ENCODE data around the gene DDC. TPM values are rescaled to one million over a fixed set of nuclear protein-coding genes. Genes with fewer than 3 reads are reported as not detected.
A peak's percentile ranks its signal among the peaks of the same experiment; 100 is the strongest.

The DDC gene
- polyA plus RNA-seq, 1 donor (not counting 4 experiments of a cell fraction or from before 2014, with no cell fraction given), result not detected

DNA sequence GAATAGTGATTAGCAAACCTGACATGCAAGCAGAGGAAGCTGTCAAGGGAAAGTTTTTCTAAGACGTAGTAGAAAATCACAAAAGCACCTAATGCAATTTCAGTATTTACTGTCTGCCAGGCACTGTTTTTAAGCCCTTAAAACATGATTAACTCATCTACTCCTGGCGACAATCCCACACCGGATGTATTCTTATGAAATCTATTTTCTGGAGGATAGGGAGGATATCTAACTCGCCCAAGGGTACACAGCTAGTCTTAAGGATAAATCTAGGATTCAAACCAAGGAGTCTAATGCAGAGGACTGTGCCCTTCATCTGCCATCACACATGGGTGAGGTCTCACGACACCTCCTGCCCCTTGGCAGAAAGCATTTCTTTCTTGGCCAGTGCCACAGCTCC, 67.2 kb downstream of the DDC start:
- DNase-seq (ENCODE audit: low read depth, low spot score) (no peak), FAIRE-seq (no peak)
- H4K20me1 ChIP-seq (ENCODE audit: control insufficient read depth, extremely low read depth, insufficient read depth, low read length), result no peaks in the 10 kb centered on the region
- TF ChIP-seq, protein P1, sequence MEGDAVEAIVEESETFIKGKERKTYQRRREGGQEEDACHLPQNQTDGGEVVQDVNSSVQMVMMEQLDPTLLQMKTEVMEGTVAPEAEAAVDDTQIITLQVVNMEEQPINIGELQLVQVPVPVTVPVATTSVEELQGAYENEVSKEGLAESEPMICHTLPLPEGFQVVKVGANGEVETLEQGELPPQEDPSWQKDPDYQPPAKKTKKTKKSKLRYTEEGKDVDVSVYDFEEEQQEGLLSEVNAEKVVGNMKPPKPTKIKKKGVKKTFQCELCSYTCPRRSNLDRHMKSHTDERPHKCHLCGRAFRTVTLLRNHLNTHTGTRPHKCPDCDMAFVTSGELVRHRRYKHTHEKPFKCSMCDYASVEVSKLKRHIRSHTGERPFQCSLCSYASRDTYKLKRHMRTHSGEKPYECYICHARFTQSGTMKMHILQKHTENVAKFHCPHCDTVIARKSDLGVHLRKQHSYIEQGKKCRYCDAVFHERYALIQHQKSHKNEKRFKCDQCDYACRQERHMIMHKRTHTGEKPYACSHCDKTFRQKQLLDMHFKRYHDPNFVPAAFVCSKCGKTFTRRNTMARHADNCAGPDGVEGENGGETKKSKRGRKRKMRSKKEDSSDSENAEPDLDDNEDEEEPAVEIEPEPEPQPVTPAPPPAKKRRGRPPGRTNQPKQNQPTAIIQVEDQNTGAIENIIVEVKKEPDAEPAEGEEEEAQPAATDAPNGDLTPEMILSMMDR (optimal IDR thresholded peaks at IDR 0.05 in 1 of 3, IDR thresholded peaks at IDR 0.05 in 1 of 3, conservative IDR thresholded peaks at IDR 0.05 in 1 of 3; ENCODE audit: extremely low read depth in 1 of 3, insufficient read depth in 2 of 3, low read length in 3 of 3), result no peak
- TF ChIP-seq EZH2 (IDR thresholded peaks at IDR 0.05; ENCODE audit: low read length), result no peak
- H3K36me3 ChIP-seq (ENCODE audit: control insufficient read depth in 2 of 2, extremely low read depth in 1 of 2, insufficient read depth in 2 of 2, low read length in 2 of 2), result no peaks in the 10 kb centered on the region
- H3K4me3 ChIP-seq (ENCODE audit: control insufficient read depth in 2 of 3, extremely low read depth in 1 of 3, insufficient read depth in 2 of 3, low read depth in 1 of 3, low read length in 3 of 3), result no peak overlapping the region
- H3K79me2 ChIP-seq (ENCODE audit: control insufficient read depth, insufficient read depth, low read length), result no peaks in the 10 kb centered on the region
- dilution Hi-C loops (cut with MboI; ENCODE audit: extremely low pct_ligation_motif_present, low sequenced_read_pairs), result no loop called here
- no peaks in the 10 kb centered on the region for H3K27me3 ChIP-seq (ENCODE audit: control insufficient read depth, extremely low read depth, insufficient read depth, low read length)
- no peak overlapping the region for H3K27ac ChIP-seq (ENCODE audit: control insufficient read depth, insufficient read depth, low read length)
- H2AFZ ChIP-seq (ENCODE audit: control insufficient read depth, low read length), result no peak overlapping the region
- no peaks in the 10 kb centered on the region for H3K9me3 ChIP-seq (ENCODE audit: control insufficient read depth, low read depth, low read length)
- H3K9ac ChIP-seq (ENCODE audit: control insufficient read depth, extremely low read depth, insufficient read depth, low read length), result no peak overlapping the region
- H3K4me1 ChIP-seq (ENCODE audit: control insufficient read depth, extremely low read depth, insufficient read depth, low read length), result peaks cover 20% of the 10 kb centered on the region
- H3K9me1 ChIP-seq (ENCODE audit: control insufficient read depth, extremely low read depth, insufficient read depth, low read length), result no peaks in the 10 kb centered on the region
- peak overlapping the region; percentile 23 for H3K4me2 ChIP-seq (ENCODE audit: control insufficient read depth, extremely low read depth, insufficient read depth, low read depth, low read length)

DNA sequence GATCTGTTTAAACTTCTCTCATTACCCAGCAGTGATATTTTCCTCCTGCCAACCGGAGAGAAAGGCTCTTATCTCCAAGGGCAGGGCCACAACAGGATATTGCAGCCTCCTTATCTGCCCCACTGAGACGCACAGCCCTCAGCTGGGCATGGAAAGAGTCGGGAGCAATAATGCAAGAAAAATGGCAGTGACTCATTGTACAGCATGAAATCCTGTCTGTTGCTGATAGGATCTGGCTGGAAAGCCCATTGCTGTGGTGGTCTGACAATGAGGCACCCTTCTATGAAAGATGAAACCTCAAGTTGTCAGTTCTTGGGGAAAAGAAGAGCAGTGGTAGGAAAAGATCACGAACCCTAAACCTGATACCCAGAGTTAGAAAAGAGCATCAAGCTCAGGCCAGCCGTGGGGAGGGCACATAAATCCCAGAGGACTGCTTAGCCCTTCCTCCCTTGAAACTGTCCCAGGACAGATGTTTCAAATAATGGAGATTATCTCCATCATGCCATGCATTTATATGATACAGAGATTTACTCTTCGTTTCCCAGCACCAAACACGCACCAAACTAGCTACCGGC, 68.0 kb downstream of the DDC start:
- Histone ChIP-seq H4K20me1 (ENCODE audit: control insufficient read depth, extremely low read depth, insufficient read depth, low read length) (no peaks in the 10 kb centered on the region), H3K27me3 (ENCODE audit: control insufficient read depth, extremely low read depth, insufficient read depth, low read length) (peaks cover 6% of the 10 kb centered on the region), H3K36me3 (ENCODE audit: control insufficient read depth in 2 of 2, extremely low read depth in 1 of 2, insufficient read depth in 2 of 2, low read length in 2 of 2) (no peaks in the 10 kb centered on the region), H3K9me1 (ENCODE audit: control insufficient read depth, extremely low read depth, insufficient read depth, low read length) (no peaks in the 10 kb centered on the region), H3K9ac (ENCODE audit: control insufficient read depth, extremely low read depth, insufficient read depth, low read length) (no peak overlapping the region), H3K9me3 (ENCODE audit: control insufficient read depth, low read depth, low read length) (no peaks in the 10 kb centered on the region), H3K79me2 (ENCODE audit: control insufficient read depth, insufficient read depth, low read length) (no peaks in the 10 kb centered on the region), H2AFZ (ENCODE audit: control insufficient read depth, low read length) (no peak overlapping the region), H3K4me1 (ENCODE audit: control insufficient read depth, extremely low read depth, insufficient read depth, low read length) (peaks cover 13% of the 10 kb centered on the region), H3K4me3 (ENCODE audit: control insufficient read depth in 2 of 3, extremely low read depth in 1 of 3, insufficient read depth in 2 of 3, low read depth in 1 of 3, low read length in 3 of 3) (no peak overlapping the region), H3K4me2 (ENCODE audit: control insufficient read depth, extremely low read depth, insufficient read depth, low read depth, low read length) (no peak overlapping the region), H3K27ac (ENCODE audit: control insufficient read depth, insufficient read depth, low read length) (no peak overlapping the region)
- dilution Hi-C loops (cut with MboI; ENCODE audit: extremely low pct_ligation_motif_present, low sequenced_read_pairs), result no loop called here
- TF ChIP-seq, protein P1 (optimal IDR thresholded peaks at IDR 0.05 in 1 of 3, IDR thresholded peaks at IDR 0.05 in 1 of 3, conservative IDR thresholded peaks at IDR 0.05 in 1 of 3; ENCODE audit: extremely low read depth in 1 of 3, insufficient read depth in 2 of 3, low read length in 3 of 3), result no peak
- TF ChIP-seq EZH2 (IDR thresholded peaks at IDR 0.05; ENCODE audit: low read length), result no peak
- FAIRE-seq (no peak), DNase-seq (ENCODE audit: low read depth, low spot score) (no peak)

Measured in keratinocyte (primary cell).